Stimulated activated CD8-positive, alpha-beta memory T cell treated with anti-CD3 and anti-CD28 coated beads, Interleukin-4, amount 100 ng/mL, for 1 hour (primary cell): Measurements from ENCODE around the gene S100A14.
"Not testable (repeated sequence)": the region's sequence is repeated elsewhere in the genome, so short reads cannot be mapped to it uniquely, and the experiment has no call there.

Experiments
- DNase-seq, 2 donors: peaks; one replicate each; pipeline ENCODE4 v3.0.0-alpha.2; 2020; ENCODE audit warnings: low read depth in 2 of 2, low spot score in 1 of 2

The S100A14 gene

DNA sequence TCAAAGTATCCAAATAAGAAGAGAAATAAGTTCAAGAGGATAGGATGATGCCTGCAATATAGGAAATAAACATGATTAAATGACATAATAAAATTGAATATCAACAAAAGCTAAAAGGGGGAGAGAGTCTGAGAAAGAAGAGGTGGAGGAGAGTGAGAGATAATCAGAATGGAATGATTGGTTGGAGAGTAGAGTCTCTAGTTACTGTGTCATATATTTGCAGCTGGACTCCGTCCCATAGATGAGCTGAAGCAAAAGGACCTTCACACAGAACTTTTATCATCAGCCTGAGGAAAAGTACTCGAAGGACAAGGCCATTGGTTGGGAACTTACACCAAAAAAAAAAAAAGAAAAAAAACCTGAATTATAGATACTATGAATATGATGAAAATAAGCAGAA is 27.6 kb downstream of the S100A14 start:
- DNase-seq: no peak

DNA sequence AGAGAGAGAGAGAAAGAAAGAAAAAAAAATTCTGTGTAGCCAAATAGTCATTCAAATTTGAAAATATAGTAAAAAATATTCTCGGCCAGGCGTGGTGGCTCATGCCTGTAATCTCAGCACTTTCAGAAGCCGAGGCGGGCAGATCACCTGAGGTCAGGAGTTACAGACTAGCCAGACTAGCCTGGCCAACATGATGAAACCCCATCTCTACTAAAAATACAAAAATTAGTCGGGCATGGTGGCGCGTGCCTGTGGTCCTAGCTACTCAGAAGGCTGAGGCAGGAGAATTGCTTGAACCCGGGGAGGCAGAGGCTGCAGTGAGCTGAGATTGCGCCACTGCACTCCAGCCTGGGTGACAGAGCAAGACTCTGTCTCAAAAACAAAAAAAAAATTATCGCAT is 28.1 kb downstream of the S100A14 start:
- not testable (repeated sequence) for DNase-seq

DNA sequence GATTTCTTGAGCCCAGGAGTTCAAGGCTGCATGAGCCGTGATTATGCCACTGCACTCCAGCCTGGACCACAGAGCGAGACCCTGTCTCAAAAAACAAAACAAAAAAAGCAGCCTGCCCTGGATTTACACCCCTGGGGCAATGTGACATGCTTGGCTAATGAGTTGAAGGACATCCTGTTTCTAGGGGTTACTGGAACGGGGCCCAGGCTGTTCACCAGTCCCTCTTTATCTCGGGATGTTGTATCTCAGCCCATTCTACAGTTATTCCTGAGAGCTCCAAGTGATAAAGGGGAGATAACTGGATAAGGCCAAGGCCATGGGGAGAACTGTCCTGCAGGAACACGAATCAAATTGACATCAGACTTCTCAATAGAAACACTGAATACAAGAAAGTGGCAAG is 28.8 kb downstream of the S100A14 start:
- DNase-seq: no peak

- no peak for DNase-seq
These were observed 29.8 kb downstream of the S100A14 start for GRCh38 chr1:153586347-153586746.

- DNase-seq: no peak
These were observed 31.1 kb downstream of the S100A14 start for GRCh38 chr1:153585006-153585405.

- DNase-seq: no peak
These were observed 32.1 kb downstream of the S100A14 start for GRCh38 chr1:153583976-153584375.

DNA sequence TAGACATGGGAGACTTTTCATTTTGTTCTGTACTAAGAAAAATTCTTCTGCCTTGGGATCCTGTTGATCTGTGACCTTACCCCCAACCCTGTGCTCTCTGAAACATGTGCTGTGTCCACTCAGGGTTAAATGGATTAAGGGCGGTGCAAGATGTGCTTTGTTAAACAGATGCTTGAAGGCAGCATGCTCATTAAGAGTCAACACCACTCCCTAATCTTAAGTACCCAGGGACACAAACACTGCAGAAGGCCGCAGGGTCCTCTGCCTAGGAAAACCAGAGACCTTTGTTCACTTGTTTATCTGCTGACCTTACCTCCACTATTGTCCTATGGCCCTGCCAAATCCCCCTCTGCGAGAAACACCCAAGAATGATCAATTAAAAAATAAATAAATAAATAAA is 32.6 kb downstream of the S100A14 start:
- DNase-seq: not testable (repeated sequence)

GRCh38 chr1:153582836-153583235 is 33.3 kb downstream of the S100A14 start:
- not testable (repeated sequence) for DNase-seq

GRCh38 chr1:153578936-153579335 is 37.2 kb downstream of the S100A14 start:
- DNase-seq: no peak

GRCh38 chr1:153578490-153578889 is 37.6 kb downstream of the S100A14 start:
- DNase-seq: no peak

GRCh38 chr1:153577624-153578051 is 38.5 kb downstream of the S100A14 start:
- DNase-seq: no peak

GRCh38 chr1:153577138-153577537 is 39.0 kb downstream of the S100A14 start:
- no peak for DNase-seq

DNA sequence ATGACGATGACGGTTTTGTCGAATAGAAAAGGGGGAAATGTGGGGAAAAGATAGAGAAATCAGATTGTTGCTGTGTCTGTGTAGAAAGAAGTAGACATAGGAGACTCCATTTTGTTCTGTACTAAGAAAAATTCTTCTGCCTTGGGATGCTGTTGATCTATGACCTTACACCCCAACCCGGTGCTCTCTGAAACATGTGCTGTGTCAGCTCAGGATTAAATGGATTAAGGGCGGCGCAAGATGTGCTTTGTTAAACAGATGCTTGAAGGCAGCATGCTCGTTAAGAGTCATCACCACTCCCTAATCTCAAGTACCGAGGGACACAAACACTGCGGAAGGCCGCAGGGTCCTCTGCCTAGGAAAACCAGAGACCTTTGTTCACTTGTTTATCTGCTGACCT is 40.6 kb downstream of the S100A14 start:
- DNase-seq: not testable (repeated sequence)

GRCh38 chr1:153575081-153575491 is 41.0 kb downstream of the S100A14 start:
- not testable (repeated sequence) for DNase-seq

GRCh38 chr1:153573351-153573750 is 42.8 kb downstream of the S100A14 start:
- no peak for DNase-seq

GRCh38 chr1:153572569-153573015 is 43.5 kb downstream of the S100A14 start:
- peak in 1 of 2 donors; percentile 18 for DNase-seq

DNA sequence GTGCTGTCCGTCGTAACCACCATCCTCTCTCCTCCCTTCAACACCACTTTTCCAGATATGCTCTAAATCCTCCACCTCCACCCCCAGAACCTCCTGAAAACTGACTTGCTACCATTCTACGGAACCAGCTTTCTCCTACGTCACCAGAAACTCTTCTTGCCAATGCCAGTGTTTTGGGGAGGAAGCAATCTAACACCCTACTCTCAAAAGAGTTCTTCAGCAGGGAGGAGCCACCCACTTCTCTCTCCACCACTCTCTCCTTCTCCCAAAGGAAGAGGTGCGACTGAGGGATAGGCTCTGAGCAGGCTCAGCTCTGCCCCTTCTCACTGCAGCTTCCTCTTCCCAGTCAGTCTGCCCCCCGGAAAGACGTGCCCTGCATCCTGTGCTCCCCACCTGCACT is 44.4 kb downstream of the S100A14 start:
- DNase-seq: no peak

- no peak for DNase-seq
These were observed 45.3 kb downstream of the S100A14 start for GRCh38 chr1:153570874-153571273.

DNA sequence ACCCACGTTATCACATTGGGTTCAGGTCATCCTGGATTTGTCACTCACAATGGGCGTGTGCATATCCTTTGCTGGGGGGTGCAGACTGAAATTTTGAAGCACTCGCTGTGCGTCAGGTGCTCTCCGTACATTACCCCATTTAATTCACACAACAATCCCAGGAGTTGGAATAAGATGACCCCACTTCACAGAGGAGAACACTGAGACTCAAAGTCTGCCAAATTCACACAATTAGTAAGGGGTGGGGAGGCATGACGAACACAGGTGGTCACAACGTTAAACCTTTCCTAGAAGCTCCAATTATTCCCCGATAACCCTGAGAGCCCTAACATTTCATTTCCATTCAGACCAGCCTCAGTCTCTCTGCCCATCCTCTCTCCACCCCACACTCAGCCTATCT is 46.7 kb downstream of the S100A14 start:
- no peak for DNase-seq

- DNase-seq: peak; percentile 62 to 65
These were observed 47.6 kb downstream of the S100A14 start for GRCh38 chr1:153568367-153569099.

DNA sequence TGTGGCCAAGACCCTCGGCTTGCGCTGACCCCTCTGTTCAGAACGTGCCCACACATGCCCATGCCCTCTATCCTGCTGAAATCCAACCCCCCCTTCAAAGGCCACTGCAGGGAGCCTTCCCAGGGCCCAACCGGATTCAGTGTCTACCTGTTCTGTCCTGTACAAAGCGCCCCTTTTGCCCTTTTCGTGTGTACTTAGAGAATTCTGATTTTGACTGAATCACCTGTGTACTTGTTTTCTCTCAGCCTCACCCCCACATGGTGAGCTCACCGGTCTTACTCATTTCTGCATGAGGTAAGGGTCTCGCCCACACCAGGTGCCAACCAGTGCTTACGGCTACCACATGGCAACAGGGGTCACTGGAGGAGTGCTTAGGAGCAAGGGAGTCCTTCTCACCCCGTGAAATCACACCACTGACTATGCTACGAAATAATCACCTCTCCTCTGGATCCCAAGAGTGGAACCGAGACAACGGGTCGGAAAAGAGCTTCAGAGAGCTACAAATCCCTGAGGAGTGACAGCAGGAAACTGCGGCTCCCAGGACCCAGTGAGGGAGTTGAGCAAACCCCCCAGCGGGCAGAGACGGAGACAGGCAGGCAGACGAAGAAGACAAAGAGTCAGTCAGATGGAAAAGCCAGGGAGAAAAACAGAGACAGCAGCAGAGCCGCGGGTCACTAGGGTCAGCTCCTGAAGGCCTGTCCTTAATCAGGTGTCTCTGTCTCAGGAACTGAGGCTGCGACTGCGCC is 48.3 kb downstream of the S100A14 start:
- no peak for DNase-seq
